Tongue (tissue), 2 donors: ENCODE data around the gene ZFYVE16. TPM values are rescaled to one million over a fixed set of nuclear protein-coding genes. Genes with fewer than 3 reads are reported as not detected.
"Not testable (repeated sequence)": the region's sequence is repeated elsewhere in the genome, so short reads cannot be mapped to it uniquely, and the experiment has no call there.

Experiments
- DNase-seq: peaks from one replicate; pipeline ENCODE4 v3.0.0-alpha.2; 2015
- total RNA-seq: library from RNA; depleted of rRNA; stranded (reverse); fragments of >200 nt; gene quantifications from one replicate; pipeline ENCODE4 v1.2.3, GENCODE V29; 2014

The ZFYVE16 gene
- total RNA-seq: 62.4 TPM

DNA sequence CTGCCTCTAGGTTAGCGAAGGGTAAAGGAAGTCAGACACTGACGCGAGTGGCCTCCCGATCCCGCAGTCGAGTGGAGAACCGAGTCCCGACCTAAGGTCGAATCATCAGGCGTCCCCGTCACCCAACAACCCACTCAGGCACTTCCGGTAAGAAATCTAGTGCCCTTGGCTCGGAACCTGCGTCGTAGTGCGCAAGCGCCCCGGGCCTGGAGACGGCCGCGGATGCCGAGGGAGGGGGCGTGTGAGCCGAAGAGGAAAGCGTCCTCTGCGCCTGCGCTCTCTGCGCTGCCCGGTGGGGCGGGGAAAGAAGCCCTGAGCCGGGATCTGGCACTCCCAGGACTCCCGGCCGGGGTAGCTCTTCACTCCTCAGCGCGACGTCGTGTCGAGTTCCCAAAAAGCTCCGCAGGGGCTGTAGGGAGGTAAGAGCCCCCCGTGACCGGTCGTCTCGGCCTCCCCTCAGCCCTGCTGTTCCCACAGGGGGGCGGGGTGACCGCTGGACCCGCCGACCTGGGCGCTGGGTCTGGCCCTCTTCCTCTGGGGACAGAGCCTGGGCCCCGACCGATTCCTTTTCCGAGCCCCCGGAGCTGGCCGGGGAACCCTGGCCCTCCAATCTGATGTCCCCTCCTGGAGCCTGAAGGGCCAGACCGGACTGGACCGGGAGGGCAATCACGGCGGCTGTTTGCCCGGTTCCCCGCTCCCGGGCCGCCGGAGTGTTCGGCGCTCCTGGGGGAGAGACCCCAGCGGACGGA, at the start of gene ZFYVE16:
TSS of gene ZFYVE16 (plus strand) at position 330 of the 749 bp plus-strand sequence. CDS start 26,084 bp downstream, outside the sequence.
- peak; percentile 100 for DNase-seq

DNA sequence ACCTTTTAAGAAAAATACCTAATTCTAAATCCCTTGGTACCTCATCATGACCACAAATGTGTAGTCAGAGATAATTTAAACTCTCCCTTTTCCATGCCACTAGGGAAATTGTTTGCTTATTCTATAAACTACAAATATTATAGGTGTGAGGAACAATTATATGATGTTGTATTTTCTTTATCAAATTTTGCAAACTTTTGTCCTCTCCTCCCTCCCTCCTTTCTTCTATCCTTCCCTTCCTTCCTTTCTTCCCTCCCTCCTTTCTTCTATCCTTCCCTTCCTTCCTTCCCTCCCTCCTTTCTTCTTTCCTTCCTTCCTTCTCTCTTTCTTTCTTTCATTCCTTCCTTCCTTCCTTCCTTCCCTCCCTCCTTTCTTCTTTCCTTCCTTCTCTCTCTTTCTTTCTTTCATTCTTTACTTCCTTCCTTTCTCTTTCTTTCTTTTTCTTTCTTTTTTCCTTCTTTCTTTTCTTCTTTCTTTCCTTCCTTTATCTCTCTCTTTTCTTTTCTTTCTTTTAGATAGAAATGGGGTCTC, 46.9 kb upstream of the ZFYVE16 start:
- DNase-seq: no peak

DNA sequence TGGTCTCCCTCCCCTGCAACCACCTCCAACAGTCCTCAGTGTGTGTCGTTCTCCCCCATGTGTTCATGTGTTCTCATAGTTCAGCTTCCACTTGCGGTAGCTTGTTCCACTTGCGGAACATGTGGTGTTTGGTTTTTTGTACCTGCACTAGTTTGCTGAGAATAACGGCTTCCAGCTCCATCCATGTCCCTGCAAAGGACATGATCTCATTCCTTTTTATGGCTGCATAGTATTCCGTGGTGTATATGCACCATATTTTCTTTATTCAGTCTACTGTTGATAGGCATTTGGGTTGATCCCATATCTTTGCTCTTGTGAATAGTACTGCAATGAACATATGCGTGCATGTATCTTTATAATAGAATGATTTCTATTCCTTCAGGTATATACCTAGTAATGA, 43.0 kb upstream of the ZFYVE16 start:
- no peak for DNase-seq

DNA sequence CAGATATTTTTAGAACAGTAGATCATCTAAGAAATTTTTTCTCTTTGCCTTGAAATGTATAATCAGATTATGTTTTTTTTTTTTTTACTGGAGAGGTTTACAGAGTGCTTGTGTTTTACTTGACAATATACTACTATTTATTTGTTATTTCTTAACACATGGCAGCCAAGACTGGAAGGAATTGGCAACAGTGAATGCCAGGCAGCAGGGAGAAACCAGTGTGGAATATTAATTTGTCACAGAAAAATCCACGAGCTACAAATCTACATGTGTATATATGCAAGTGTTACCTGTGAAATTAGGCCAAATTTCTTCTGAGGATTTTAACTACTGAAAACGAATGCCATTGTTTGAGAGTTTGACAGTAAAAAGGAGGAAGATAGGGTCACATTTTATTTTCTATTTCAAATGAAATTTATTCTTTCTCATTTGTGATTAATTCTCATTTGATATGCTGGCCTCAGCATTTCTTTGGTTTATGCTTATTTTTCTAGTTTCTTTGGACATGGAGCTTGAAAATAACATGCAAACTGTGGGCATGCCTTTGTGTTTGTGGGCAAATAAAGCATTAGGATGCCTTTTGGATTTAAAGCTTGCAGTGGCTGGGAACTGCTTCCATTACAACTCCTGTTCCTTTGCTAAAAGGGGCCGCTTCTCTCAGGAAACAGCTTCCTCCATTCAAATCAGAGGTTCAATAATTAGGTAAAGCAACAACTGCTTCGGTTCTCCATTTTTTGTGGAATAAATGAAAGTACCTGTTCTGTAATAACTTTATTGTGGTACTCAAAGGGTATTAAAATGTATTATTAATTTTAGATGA, 39.0 kb upstream of the ZFYVE16 start:
- DNase-seq: peak; percentile 46

DNA sequence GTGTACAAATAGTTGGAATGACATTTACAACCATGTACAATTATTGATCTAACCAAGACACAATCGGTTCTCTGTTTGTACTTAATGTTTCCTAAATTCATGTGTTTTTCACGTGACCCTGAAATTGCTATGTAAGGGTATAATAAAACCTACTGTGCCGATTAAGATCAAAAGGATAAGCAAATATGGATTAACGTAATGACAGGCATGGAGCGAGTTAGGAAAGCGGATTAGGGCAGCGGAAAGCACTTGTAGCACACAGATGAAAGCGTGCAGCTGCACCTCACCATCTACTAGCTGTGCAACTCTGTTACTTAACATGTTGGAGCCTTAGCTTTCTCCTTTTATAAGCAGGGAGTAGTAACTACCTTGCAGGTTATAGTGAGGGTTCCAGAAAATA, 38.3 kb upstream of the ZFYVE16 start:
- DNase-seq: peak; percentile 23

DNA sequence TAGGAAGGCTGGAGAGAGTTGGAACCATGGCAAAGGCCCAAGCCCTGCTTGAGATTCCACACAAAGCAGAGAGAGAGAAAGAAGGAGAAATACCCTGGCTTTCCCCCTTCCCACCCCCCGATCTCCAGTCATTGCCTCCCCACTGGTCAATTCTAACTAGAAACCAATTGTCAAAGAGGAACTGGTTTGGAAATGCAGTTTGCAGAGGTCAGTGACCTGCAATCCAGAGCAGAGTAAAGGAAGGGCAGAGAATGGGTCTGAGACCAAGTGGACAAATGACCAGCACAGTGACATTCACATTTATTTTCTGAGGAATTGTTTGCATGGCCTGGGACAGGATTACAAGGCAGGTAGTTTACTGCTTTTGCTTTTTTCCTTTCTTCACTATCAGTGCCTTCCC, 37.5 kb upstream of the ZFYVE16 start:
- no peak for DNase-seq

DNA sequence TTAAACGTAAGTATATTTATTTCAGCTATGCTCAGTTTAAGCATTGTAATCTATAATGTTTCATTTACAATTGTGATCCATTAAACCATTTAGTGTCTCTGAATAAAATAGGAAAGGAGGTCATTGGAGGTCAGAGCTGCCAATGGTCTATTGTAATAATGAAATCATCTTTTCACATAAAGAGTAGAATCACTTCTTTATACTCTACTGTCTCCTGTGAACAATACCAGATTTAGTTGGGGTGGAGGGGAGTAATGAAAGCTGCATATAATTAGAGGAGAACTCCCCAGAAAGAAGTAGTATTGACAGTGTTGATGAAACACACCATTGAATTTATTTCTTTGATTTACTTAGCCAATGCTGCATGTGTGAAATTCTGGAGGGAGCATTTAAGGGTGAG, 35.1 kb upstream of the ZFYVE16 start:
- DNase-seq: no peak

DNA sequence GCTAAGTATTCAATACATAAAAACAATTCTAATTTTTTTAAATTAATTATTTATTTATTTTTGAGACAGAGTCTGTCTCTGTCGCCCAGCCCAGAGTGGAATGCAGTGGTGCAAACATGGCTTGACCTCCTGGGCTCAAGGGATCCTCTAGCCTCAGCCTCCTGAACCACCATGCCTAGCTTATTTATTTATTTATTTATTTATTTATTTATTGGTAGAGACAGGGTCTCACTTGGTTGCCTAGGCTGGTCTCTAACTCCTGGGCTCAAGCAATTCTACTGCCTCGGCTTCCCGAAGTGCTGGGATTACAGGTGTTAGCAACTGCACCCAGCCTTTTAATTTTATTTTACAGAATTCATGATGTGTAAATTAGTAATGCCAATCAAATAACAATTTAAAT, 33.7 kb upstream of the ZFYVE16 start:
- DNase-seq: no peak

DNA sequence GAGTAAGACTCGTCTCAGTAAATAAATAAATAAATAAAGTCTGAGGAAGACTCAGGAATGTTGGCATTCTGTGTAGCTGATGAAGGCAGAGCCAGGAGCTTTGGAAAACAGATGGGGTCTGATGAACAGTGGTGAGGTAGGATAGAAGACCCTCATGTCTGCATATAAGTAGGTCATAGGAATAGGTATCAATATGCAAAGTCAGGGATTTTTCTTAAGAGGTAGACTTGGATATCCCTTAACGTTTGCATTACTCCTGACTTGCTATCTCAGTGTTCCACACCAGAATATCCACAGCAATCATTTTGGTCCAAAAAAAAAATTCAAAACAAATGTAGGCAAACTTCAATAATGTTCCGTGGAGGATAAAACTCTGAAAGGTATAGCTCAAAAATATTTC, 31.3 kb upstream of the ZFYVE16 start:
- no peak for DNase-seq

DNA sequence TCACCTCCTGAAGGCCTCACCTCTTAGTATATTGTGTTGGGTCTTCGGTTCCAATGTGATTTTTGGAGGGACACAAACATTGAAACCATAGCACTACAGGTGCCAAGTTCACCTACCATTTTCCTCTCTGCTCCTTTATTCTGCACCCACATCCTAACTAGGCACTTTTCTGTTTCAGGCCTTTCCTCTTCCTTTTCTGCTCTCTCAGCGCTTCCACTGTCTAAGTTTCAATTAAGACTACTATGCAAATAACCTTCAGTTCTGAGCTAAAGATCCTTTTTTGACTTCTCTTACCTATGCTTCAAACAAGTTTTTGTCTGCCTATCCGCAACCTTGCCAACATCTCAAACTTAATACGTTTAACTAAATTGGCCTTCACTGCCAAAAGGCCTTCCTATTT, 25.4 kb upstream of the ZFYVE16 start:
- no peak for DNase-seq

DNA sequence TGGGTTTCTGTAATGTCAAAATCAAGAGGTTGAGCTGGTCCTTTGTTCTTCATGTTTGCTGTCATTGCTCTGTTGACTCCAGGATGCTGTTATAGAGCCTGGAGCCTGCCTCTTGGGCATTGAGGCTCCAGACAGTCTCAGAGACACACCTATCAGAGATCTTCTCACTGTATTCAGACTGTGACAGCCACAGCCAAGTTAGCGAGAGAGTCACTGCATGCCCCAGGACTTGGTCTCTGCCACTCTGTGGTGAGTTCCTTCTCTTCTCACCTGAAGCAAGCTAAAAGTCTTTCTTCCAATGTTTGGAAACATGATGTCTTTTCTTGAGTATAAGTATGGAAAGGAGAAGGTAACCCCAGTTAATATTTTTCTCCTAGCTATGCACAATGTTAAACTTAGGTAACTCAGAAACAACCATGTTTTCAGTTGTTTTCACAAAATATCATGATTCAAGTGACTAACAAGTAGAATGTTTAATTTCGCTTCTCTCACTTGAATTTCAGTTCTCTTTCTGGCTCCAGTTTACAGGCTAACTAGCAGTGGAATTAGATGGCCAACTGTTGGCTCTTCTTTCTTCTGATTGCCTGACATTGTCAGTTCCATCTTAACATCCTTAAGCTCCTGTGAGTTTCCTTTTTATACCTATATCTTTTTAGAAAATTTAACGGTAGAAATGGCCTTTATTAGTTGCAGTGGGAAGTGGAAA, 20.6 kb upstream of the ZFYVE16 start:
- DNase-seq: no peak

DNA sequence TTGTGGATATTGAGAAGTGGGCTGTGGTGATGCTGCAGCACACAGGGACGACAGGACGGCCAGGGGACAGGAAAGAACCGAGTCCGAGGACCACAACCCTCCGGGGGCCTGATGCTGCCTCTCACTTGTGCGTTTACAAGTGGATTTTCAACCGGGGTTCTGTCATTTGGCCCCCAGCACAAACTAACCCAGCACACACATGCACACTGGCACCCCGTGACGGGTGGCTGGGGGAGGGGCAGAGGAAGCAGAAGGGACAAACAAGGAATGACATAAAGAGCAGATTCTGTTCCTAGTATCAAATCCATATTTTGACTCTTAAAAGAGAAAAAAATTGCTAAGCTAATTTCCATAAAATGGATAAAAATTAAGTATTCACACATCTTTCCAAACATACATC, 18.3 kb upstream of the ZFYVE16 start:
- DNase-seq: no peak

DNA sequence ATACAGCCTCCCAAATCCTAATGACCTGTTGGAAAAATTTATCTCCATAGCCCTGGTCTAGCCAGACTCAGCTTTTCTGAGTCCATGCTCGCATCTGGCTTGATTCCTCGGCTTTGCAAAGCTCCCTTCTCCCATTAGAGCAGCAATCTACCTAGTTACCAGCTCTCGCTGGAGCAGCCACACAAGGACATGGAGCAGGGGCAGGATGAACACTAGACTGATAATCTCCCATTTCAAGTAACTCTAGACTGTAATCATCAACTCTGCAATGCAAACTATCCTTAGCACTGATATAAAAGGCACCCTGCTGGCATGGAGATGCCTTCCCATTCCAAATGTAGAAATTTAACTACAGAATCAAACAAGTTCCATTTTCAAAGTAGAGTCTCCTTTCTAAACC, 17.5 kb upstream of the ZFYVE16 start:
- not testable (repeated sequence) for DNase-seq

DNA sequence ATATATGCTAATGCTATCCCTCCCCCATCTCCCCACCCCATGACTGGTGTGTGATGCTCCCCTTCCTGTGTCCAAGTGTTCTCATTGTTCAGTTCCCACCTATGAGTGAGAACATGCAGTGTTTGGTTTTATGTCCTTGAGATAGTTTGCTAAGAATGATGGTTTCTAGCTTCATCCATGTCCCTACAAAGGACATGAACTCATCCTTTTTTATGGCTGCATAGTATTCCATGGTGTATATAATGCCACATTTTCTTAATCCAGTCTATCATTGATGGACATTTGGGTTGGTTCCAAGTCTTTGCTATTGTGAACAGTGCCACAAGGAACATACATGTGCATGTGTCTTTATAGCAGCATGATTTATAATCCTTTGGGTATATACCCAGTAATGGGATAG, 16.6 kb upstream of the ZFYVE16 start:
- not testable (repeated sequence) for DNase-seq

DNA sequence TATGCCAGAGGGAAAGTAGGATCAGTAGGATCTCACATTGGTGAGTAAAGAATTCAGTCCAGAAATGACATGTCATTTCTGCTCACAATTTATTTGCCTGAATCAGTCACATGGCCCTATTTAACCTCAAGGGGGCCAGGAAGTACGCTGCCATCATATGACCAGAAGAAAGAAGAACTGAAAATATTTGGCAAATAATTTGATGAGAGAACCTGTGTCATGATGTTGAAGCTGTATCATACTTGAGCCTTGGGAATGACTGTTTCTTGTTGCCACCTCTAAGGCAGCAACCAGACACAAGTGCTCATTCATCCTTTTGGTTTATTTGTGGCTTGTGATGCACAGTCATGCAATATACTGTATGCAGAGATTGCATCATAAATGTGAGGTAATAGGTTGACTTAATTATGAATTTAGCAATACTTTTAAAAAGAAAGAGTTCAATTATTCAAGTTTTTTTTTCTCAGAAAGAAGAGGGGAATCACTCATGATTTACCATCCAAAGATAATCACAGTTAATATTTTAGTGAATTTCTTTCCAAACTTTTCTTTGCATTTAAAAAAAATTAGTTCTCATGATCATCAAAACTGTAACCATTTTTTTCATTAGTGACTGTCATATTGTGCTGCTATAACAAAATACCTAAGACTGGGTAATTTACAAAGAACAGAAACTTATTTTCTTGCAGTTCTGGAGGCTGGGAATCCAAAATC, 8.2 kb upstream of the ZFYVE16 start:
- no peak for DNase-seq

DNA sequence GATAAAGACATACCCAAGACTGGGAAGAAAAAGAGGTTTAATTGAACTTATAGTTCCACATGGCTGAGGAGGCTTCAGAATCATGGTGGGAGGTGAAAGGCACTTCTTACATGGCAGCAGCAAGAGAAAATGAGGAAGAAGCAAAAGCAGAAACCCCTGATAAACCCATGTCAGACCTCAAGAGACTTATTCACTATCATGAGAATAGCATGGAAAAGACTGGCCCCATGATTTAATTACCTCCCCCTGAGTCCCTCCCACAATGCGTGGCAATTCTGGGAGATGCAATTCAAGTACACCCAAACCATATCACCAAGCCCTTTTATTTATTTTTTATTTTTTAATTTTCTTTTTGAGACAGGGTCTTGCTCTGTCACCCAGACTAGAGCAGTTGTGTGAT, 7.5 kb upstream of the ZFYVE16 start:
- not testable (repeated sequence) for DNase-seq

DNA sequence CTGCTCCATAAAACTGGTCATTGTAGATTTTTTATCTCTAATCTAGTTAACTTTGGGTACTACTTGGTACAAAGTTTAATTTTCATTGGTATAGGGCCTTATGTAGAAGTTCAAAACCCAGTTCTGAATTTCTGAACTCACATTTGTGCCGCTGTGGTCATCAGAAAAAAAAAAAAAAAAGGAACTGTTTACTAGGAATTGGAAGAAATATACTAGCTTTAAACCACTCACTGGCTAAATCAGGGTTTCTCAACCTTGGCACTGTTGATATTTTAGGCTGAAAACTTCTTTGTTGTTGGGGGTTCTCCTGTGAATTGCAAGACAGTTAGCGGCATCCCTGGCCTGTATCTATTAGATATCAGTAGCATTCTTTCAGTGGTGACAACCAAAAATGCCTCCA, 4.1 kb upstream of the ZFYVE16 start:
- no peak for DNase-seq

DNA sequence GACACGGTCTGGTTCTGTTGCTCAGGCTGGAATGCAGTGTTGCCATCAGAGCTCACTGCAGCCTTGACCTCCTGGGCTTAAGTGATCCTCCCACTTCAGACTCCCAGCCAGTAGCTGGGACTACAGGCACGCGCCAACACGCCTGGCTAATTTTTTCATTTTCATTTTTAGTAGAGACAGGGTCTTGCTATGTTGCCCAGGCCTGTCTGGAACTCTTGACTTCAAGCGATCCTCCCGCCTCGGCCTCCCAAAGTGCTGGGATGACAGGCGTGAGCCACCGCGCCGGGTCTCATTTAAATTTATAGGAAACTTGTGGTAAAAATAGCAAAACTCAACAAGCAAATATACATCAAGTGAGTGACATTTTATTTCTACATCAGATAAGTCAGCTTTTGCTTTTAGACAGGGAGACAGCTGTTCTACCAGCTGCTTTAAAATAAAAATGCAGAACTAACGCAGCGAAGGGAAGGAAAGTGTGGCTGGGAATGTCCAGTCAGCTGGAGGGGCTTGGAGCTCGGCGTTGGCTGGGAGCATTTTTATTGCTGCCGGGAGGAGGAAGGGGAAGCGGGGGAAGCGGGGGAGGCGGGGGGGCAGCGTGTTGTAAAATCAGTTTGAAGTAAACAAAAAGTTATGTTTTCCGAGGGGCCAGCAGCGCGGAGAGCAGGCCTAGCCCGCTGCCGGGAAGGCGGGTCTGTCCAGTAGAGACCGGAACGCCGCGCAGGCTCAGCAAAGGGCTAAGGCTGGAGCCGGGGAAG, 707 bp upstream of the ZFYVE16 start:
- no peak for DNase-seq

DNA sequence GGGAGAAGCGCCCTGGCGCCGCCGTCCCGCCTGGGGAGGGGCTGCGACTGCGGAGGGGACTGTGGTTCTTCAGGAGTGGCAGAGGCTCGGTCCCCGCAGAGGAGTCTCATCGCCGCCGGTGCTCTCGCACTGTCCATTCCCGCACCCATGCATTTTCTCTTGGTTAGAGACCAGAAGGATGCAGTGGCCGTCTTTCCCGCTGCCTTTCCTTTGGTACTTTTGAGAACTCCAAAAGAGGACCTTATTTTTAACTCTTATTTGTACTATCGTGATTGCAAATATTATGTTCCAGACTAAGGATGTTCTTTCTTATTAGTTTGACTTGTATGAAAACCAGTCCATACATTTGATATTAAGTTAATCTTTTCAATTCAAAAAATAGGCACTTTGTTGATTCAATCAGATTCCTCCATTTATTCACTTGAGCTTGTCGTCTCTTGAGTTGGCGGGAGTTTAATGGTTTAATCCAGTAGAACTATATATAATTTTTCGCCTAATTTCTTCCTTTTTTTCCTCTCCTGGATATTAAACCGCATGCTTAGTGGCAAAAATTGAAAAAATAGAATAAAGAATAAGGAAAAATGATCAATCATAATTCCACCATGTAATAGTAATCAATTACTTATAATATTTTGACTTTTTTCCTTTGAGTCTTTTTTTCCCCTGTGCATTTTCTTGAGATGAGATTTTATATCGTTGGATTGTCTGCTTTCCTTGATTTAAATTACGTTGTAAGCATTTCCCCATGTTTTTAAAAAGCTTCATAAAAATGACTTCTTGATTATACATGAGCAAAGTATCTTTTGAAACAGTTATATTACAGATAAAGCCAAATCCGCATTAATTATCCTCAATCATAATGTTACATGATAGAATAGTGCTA, 861 bp downstream of the ZFYVE16 start:
- peak; percentile 84 for DNase-seq

DNA sequence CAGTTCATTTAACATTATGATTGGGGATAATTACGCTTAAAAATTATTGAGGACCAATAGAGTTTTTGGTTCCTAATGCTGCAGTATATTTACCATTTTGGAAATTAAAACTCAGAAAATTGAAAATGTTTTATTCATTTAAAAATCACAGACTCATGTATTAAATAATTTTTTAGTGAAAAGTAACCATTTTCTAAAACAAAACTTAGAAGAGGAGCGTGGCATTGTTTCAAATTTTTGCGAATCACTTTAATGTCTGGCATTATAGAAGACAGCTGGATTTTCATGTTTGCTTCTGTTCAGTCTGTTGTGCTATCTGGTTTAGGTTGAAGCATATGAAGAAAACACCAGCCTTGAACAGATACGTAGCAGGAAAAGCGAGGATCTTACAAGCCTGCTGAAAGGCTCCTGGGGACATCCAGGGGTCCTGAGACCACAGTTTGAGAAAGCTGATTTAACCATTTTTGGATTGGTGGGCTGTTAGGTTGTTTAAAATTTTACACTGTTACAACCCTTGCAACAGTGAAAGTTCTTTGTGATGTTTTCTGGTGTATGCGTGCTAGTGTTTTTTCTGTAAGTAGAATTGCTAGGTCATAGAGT, 1.6 kb downstream of the ZFYVE16 start:
- peak; percentile 59 for DNase-seq
